ENCODE results near the gene MRTFB.

DNA sequence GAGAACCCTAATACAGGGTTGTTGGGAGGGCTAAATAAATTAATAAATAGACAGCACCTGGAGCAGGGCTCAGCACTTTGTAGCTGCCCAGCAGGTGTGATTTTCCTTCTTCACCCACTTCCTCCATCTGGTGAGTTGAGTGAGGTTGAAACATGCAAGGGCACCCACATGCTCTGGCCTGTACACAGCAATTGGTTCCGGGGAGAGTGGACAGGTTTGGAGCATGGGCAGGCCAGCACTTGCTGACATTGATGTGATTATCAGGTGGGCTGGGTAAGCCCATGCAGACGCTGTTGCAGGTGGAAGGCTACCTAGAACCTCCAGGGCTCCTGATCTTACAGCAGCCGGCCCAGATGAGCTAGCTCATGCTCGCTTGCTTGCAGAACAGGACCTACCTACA, 1.3 kb upstream of the MRTFB start:
- no peak for TF ChIP-seq FOXA1 (IDR thresholded peaks at IDR 0.05)
- TF ChIP-seq SP1 (IDR thresholded peaks at IDR 0.05) = no peak
- no peak for TF ChIP-seq ZNF384 (IDR thresholded peaks at IDR 0.05)
- TF ChIP-seq, protein P1, sequence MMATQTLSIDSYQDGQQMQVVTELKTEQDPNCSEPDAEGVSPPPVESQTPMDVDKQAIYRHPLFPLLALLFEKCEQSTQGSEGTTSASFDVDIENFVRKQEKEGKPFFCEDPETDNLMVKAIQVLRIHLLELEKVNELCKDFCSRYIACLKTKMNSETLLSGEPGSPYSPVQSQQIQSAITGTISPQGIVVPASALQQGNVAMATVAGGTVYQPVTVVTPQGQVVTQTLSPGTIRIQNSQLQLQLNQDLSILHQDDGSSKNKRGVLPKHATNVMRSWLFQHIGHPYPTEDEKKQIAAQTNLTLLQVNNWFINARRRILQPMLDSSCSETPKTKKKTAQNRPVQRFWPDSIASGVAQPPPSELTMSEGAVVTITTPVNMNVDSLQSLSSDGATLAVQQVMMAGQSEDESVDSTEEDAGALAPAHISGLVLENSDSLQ (IDR thresholded peaks at IDR 0.05) = no peak
- TF ChIP-seq BHLHE40 (IDR thresholded peaks at IDR 0.05; ENCODE audit: borderline replicate concordance) = no peak
- no peak for TF ChIP-seq ARNT (IDR thresholded peaks at IDR 0.05)

Data from HEK293T (cell line).